Coronary artery (tissue), 2 donors: ENCODE results near the gene DYNC1H1.

ENCODE experiments used
- DNase-seq: peaks from one replicate; pipeline ENCODE4 v3.0.0-alpha.2; 2017; ENCODE audit warnings: low spot score
- H3K27ac ChIP-seq, 2 donors: fragments of 200-600 bp; sonication (generic); one replicate each; pipeline ENCODE4 v1.5.1; 2016 to 2019
- H3K4me3 ChIP-seq: fragments of 200-600 bp; sonication (generic); 2 replicates; pipeline ENCODE4 v1.5.1; 2016; ENCODE audit warnings: mild to moderate bottlenecking, moderate library complexity
- TF ChIP-seq, protein P1 (sequence below): fragments of 200-600 bp; sonication (generic); IDR thresholded peaks from one replicate; pipeline ENCODE4 v1.5.1; 2019; ENCODE audit warnings: antibody characterized with exemption

The DYNC1H1 gene

DNA sequence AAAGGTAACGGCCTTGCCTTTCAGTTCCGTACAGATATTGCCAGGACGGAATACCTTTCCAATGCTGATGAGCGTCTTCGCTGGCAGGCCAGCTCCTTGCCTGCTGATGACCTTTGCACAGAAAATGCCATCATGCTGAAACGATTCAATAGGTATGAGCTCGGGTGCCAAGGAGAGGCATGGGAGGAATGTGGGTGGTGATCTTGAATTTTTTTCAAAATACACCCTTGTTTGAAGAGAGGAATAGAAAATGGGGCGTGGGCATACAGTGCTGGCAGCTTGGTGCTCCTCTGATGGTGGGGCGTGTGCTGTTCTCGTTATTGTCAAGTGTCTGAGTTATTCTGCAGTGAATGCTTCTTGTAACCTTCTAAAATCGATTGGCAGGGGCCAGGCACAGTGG lies 69.9 kb downstream of the DYNC1H1 start:
- no peak overlapping the region for H3K27ac ChIP-seq
- no peak for DNase-seq
- TF ChIP-seq, protein P1, sequence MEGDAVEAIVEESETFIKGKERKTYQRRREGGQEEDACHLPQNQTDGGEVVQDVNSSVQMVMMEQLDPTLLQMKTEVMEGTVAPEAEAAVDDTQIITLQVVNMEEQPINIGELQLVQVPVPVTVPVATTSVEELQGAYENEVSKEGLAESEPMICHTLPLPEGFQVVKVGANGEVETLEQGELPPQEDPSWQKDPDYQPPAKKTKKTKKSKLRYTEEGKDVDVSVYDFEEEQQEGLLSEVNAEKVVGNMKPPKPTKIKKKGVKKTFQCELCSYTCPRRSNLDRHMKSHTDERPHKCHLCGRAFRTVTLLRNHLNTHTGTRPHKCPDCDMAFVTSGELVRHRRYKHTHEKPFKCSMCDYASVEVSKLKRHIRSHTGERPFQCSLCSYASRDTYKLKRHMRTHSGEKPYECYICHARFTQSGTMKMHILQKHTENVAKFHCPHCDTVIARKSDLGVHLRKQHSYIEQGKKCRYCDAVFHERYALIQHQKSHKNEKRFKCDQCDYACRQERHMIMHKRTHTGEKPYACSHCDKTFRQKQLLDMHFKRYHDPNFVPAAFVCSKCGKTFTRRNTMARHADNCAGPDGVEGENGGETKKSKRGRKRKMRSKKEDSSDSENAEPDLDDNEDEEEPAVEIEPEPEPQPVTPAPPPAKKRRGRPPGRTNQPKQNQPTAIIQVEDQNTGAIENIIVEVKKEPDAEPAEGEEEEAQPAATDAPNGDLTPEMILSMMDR, result no peak
- H3K4me3 ChIP-seq, result no peak overlapping the region

DNA sequence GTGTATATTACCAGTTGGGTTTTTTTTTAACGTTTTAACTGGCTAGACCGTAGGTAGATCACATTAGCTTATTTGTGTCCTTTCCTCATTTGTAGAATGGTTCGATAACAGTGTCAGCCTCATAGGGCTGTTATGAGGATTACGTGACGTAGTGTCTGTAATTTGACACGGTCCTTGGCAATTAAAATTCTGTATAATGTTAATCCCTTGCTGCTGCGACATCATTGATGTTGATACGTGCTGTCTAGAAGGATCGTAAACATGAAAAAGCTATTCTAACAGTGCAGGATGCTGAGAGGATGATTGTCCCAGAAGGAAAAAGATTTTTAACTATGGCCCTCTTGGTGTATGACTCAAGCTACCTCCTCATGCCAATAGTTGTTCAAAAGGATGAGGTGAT lies 71.5 kb downstream of the DYNC1H1 start:
- DNase-seq, result no peak
- H3K27ac ChIP-seq, result no peak overlapping the region
- TF ChIP-seq, protein P1, result no peak
- H3K4me3 ChIP-seq, result no peak overlapping the region

DNA sequence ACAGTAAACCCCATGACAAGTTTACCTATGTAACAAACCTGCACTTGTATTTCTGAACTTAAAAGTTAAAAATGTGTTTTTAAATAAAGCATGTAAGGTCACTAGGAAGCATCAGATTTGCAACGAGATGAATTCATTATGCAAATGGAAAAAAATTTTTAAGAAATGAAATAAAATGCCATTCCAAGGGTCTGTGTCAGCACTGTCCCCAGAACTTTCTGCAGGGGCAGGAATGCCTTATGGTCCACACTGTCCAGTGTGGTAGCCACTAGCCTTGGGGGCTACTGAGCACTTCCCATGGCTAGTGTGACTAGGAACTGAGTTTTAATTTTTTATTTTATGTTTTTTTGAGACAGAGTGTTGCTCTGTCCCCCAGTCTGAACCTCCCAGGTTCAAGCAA lies 73.3 kb downstream of the DYNC1H1 start:
- TF ChIP-seq, protein P1, result no peak
- H3K4me3 ChIP-seq, result no peak overlapping the region
- H3K27ac ChIP-seq, result no peak overlapping the region
- DNase-seq, result no peak

DNA sequence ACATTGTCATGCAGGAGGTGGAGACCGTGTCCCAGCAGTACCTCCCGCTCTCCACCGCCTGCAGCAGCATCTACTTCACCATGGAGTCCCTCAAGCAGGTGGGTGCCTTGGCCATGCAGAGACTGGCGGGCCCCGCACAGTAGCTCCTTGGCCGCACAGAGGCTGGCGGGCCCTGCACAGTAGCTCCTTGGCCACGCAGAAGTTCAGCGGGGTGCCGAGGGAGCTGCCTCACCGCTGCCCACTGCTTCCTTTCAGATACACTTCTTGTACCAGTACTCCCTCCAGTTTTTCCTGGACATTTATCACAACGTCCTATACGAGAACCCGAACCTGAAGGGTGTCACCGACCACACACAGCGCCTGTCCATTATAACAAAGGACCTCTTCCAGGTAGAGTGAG lies 74.8 kb downstream of the DYNC1H1 start:
- no peak overlapping the region for H3K4me3 ChIP-seq
- no peak for DNase-seq
- TF ChIP-seq, protein P1, result no peak
- H3K27ac ChIP-seq, result no peak overlapping the region

DNA sequence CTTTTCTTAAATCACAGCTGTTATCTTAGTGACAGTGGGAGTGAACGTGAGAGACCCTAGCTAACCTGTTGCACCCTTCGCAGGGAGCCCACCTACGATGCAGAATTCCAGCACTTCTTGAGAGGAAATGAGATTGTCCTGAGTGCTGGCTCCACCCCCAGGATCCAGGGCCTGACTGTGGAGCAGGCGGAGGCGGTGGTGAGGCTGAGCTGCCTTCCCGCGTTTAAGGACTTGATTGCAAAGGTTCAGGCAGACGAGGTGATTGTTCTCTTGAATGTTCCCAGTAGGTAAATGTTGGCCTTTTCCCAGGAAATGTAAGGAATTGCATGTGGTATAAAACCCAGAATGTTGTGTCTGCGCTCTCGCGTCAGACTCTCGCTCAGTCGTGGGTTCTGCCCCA lies 75.8 kb downstream of the DYNC1H1 start:
- TF ChIP-seq, protein P1, result no peak
- H3K4me3 ChIP-seq, result no peak overlapping the region
- DNase-seq, result no peak
- no peak overlapping the region for H3K27ac ChIP-seq

DNA sequence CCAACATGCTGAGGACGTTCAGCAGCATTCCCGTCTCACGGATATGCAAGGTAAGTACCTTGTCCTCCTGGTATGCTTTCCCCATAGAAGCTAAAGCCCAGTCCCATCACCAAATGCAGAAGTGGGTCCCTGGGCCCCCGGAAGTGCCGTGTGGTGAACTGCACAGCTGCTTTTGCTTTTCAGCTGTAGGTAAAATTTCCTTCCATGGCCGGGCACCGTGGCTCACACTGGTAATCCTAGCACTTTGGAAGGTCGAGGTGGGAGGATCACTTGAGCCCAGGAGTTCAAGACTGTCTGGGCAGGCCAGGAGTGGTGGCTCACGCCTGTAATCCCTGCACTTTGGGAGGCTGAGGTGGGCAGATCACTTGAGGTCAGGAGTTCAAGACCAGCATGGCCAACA lies 78.3 kb downstream of the DYNC1H1 start:
- TF ChIP-seq, protein P1, result no peak

DNA sequence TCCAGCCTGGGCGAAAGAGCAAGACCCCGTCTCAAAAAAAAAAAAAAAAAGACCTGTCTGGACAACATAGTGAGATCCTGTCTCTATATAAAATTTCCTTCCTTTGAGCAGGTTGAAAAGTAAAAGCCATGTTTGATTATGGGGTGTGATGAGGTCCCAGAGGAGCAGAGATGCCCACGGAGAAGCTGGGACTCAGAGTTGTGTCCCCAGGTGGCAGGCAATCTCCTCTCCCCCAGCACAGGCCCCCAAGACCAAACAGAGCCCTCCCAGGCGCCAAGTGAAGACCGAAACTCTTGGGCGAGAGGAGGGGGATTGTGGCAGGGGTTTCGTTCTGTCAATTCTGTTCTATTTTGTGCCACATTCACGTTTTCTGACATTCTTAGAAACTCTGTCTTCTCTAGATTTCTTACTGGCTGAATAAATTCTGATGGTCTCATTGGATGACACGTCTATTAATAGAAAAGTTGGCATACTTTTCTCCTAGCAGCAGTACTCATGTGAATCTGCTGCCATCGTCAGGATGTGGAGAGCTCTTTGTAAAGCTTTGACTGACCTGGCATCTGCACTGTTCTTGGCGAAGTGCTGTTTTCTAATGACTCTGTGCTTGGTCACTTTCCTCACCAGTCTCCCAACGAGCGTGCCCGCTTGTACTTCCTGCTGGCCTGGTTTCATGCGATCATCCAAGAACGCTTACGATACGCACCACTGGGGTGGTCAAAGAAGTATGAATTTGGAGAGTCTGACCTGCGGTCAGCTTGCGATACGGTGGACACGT lies 79.1 kb downstream of the DYNC1H1 start:
- TF ChIP-seq, protein P1, result no peak
- DNase-seq, result no peak
- H3K4me3 ChIP-seq, result no peak overlapping the region
- H3K27ac ChIP-seq, result no peak overlapping the region

More for the DNA sequence above, 78.3 kb downstream of the DYNC1H1 start:
- H3K27ac ChIP-seq, result no peak overlapping the region
- H3K4me3 ChIP-seq, result no peak overlapping the region
- DNase-seq, result no peak
